CD14-positive monocyte (primary cell): ENCODE measurements around the gene DYNC2H1. TPM values are rescaled to one million over a fixed set of nuclear protein-coding genes. Genes with fewer than 3 reads are reported as not detected.

Source experiments
- DNase-seq, 3 donors: peaks; one replicate each; pipeline ENCODE4 v3.0.0-alpha.2; 2011 to 2022
- H2AFZ ChIP-seq: 2 replicates; pipeline ENCODE4 v1.6.0; 2012; ENCODE audit warnings: mild to moderate bottlenecking, low read depth, low read length, inconsistent platforms; ENCODE audit not compliant: insufficient read depth, poor library complexity, severe bottlenecking
- H3K27ac ChIP-seq, 2 donors: 1 replicate in 1 of 2; 2 replicates in 1 of 2; pipeline ENCODE4 v1.5.1; 2012 to 2013; ENCODE audit warnings: low read length in 2 of 2, control low read depth in 1 of 2, inconsistent platforms in 1 of 2, low read depth in 1 of 2, mild to moderate bottlenecking in 1 of 2
- H3K27me3 ChIP-seq, 2 donors: one replicate each; pipeline versions ENCODE4 v1.6.0 to v1.6.1; 2011 to 2013; ENCODE audit warnings: low read length in 2 of 2; ENCODE audit not compliant: control insufficient read depth in 2 of 2, insufficient read depth in 2 of 2
- H3K36me3 ChIP-seq, 2 donors: replicated peaks in 1 of 2; 1 replicate in 1 of 2; 2 replicates in 1 of 2; pipeline versions ENCODE4 v1.5.1 to v1.6.1; 2012 to 2013; ENCODE audit warnings: low read length in 2 of 2, control low read depth in 1 of 2, inconsistent platforms in 1 of 2, mild to moderate bottlenecking in 1 of 2; ENCODE audit not compliant: insufficient read depth in 2 of 2, control insufficient read depth in 1 of 2
- H3K4me1 ChIP-seq, 2 donors: 1 replicate in 1 of 2; 2 replicates in 1 of 2; pipeline versions ENCODE4 v1.5.1 to v1.6.1; 2012 to 2013; ENCODE audit warnings: low read length in 2 of 2, control low read depth in 1 of 2, inconsistent platforms in 1 of 2, mild to moderate bottlenecking in 1 of 2, moderate library complexity in 1 of 2; ENCODE audit not compliant: insufficient read depth in 2 of 2, control insufficient read depth in 1 of 2
- H3K4me2 ChIP-seq: replicated peaks from 2 replicates; pipeline ENCODE3; 2012; ENCODE audit warnings: low read length, moderate library complexity, mild to moderate bottlenecking; ENCODE audit not compliant: poor library complexity, severe bottlenecking; ENCODE audit errors: extremely low read depth
- H3K4me3 ChIP-seq, 3 experiments: fragments of 200-600 bp in 1 of 3; sonication (generic) in 1 of 3; replicated peaks in 1 of 3; 1 replicate in 2 of 3; 2 replicates in 1 of 3; pipeline ENCODE4 v1.5.1; 2011 to 2013; ENCODE audit warnings: low read length in 3 of 3, mild to moderate bottlenecking in 3 of 3, control low read depth in 2 of 3, low read depth in 2 of 3, inconsistent platforms in 1 of 3, moderate library complexity in 1 of 3
- H3K79me2 ChIP-seq: 2 replicates; pipeline ENCODE4 v1.6.0; 2012; ENCODE audit warnings: mild to moderate bottlenecking, control low read depth, inconsistent platforms, low read length, moderate library complexity; ENCODE audit not compliant: insufficient read depth
- H3K9ac ChIP-seq: 2 replicates; pipeline ENCODE4 v1.6.0; 2017; ENCODE audit warnings: low read length, mild to moderate bottlenecking; ENCODE audit not compliant: insufficient read depth, poor library complexity, severe bottlenecking
- H3K9me3 ChIP-seq, 2 donors: replicated peaks in 1 of 2; 1 replicate in 1 of 2; 2 replicates in 1 of 2; pipeline versions ENCODE4 v1.5.1 to v1.6.1; 2012 to 2013; ENCODE audit warnings: low read length in 2 of 2, control low read depth in 1 of 2; ENCODE audit not compliant: control insufficient read depth in 1 of 2, insufficient read depth in 1 of 2
- H4K20me1 ChIP-seq: 2 replicates; pipeline ENCODE4 v1.6.0; 2012; ENCODE audit warnings: mild to moderate bottlenecking, low read length, control low read depth, moderate library complexity; ENCODE audit not compliant: insufficient read depth
- H3K27ac Mint-ChIP-seq, 7 donors: one replicate each; pipeline ENCODE4 v1.8.0; 2020; ENCODE audit warnings: mild to moderate bottlenecking in 7 of 7, mixed read lengths in 7 of 7, moderate library complexity in 6 of 7, inconsistent platforms in 2 of 7
- H3K27me3 Mint-ChIP-seq, 3 donors: one replicate each; pipeline ENCODE4 v1.8.0; 2021 to 2022; ENCODE audit warnings: low read depth in 3 of 3, mild to moderate bottlenecking in 3 of 3, mixed read lengths in 3 of 3, moderate library complexity in 3 of 3, inconsistent platforms in 1 of 3
- H3K36me3 Mint-ChIP-seq, 2 donors: one replicate each; pipeline ENCODE4 v1.8.0; 2020; ENCODE audit warnings: mixed read lengths in 2 of 2, inconsistent platforms in 1 of 2, mild to moderate bottlenecking in 1 of 2
- H3K4me1 Mint-ChIP-seq: one replicate; pipeline ENCODE4 v1.8.0; 2020; ENCODE audit warnings: mild to moderate bottlenecking, mixed read lengths
- H3K4me3 Mint-ChIP-seq, 2 donors: one replicate each; pipeline ENCODE4 v1.8.0; 2020; ENCODE audit warnings: mild to moderate bottlenecking in 2 of 2, mixed read lengths in 2 of 2, moderate library complexity in 1 of 2
- H3K9me3 Mint-ChIP-seq, 7 donors: one replicate each; pipeline ENCODE4 v1.8.0; 2020 to 2022; ENCODE audit warnings: mixed read lengths in 7 of 7, mild to moderate bottlenecking in 6 of 7, moderate library complexity in 6 of 7, inconsistent platforms in 2 of 7
- WGBS: methylation state at CpG from one replicate; pipeline ENCODE4 v1.1.5; 2013; ENCODE audit warnings: missing lambda C conversion rate; ENCODE audit not compliant: insufficient coverage; 5-methylcytosine and 5-hydroxymethylcytosine counted together
- intact Hi-C, 2 donors: fragments of 100-400 bp; cut with micrococcal nuclease; formaldehyde crosslinking; loops; one replicate each; pipeline versions ENCODE4 v1.15.0 to v1.15.1; 2023
- polyA plus RNA-seq, 3 donors: library from polyadenylated mRNA; depleted of rRNA in 1 of 3; unstranded in 2 of 3; stranded (reverse) in 1 of 3; fragments of 300-500 nt in 2 of 3; fragments of >200 nt in 1 of 3; fragmentation: Illumina TruSeq in 2 of 3; gene quantifications; 1 replicate in 2 of 3; 2 replicates in 1 of 3; pipeline ENCODE4 v1.2.3, GENCODE V29; 2012 to 2021
- TF ChIP-seq, protein P1 (sequence below): fragments of 200-600 bp; IDR thresholded peaks from one replicate; pipeline ENCODE4 v1.8.0; 2022; ENCODE audit warnings: antibody characterized with exemption, mild to moderate bottlenecking

DYNC2H1 gene
- polyA plus RNA-seq, 3 donors: 0.10 to 1.5 (median 0.36) TPM

DNA sequence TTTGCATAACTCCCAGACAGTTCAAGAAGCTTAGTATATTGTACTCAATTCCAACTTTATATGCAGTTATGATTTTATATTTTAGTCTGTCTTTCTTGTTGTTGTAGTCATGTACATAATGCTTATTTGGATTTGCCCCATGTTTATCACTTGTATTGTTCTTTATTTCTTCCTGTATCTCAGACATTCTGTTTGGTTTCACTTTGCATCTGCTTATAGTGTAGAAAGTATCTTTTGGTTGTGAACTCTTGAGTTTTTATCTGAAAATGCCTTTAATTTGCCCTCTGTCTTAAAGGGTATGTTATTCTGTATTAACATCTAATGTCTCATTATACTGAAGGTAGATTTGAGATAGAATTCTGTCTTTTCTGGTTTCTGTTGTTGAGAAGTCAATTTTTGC, 275.4 kb downstream of the DYNC2H1 start:
- DNase-seq: no peak
- H3K9me3 Mint-ChIP-seq: peaks cover 0 to 15% (median 3%) of the 10 kb centered on the region in 7 donors
- TF ChIP-seq, protein P1, sequence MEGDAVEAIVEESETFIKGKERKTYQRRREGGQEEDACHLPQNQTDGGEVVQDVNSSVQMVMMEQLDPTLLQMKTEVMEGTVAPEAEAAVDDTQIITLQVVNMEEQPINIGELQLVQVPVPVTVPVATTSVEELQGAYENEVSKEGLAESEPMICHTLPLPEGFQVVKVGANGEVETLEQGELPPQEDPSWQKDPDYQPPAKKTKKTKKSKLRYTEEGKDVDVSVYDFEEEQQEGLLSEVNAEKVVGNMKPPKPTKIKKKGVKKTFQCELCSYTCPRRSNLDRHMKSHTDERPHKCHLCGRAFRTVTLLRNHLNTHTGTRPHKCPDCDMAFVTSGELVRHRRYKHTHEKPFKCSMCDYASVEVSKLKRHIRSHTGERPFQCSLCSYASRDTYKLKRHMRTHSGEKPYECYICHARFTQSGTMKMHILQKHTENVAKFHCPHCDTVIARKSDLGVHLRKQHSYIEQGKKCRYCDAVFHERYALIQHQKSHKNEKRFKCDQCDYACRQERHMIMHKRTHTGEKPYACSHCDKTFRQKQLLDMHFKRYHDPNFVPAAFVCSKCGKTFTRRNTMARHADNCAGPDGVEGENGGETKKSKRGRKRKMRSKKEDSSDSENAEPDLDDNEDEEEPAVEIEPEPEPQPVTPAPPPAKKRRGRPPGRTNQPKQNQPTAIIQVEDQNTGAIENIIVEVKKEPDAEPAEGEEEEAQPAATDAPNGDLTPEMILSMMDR: no peak
- H3K4me2 ChIP-seq: no peak overlapping the region
- no peak overlapping the region for H3K4me3 Mint-ChIP-seq
- H3K4me1 ChIP-seq: no peaks in the 10 kb centered on the region
- H3K9me3 ChIP-seq: peaks cover 0 to 4% of the 10 kb centered on the region in 2 donors
- H4K20me1 ChIP-seq: no peaks in the 10 kb centered on the region
- no peak overlapping the region for H3K9ac ChIP-seq
- H3K79me2 ChIP-seq: no peaks in the 10 kb centered on the region
- no peaks in the 10 kb centered on the region for H3K27me3 ChIP-seq
- no peak overlapping the region for H3K27ac Mint-ChIP-seq
- no peak overlapping the region for H2AFZ ChIP-seq
- no peak overlapping the region for H3K4me3 ChIP-seq
- H3K27me3 Mint-ChIP-seq: no peaks in the 10 kb centered on the region
- intact Hi-C loops: no loop called here
- no peak overlapping the region for H3K27ac ChIP-seq
- H3K36me3 Mint-ChIP-seq: no peaks in the 10 kb centered on the region
- no peaks in the 10 kb centered on the region for H3K4me1 Mint-ChIP-seq
- no peaks in the 10 kb centered on the region for H3K36me3 ChIP-seq

- Histone ChIP-seq H3K36me3 (no peaks in the 10 kb centered on the region), H3K4me1 (no peaks in the 10 kb centered on the region), H4K20me1 (no peaks in the 10 kb centered on the region), H3K27ac (no peak overlapping the region), H3K4me3 (no peak overlapping the region), H3K9me3 (peaks cover 9 to 12% of the 10 kb centered on the region in 2 donors), H3K4me2 (no peak overlapping the region), H2AFZ (no peak overlapping the region), H3K27me3 (no peaks in the 10 kb centered on the region), H3K9ac (no peak overlapping the region), H3K79me2 (no peaks in the 10 kb centered on the region)
- TF ChIP-seq, protein P1: no peak
- Mint-ChIP-seq H3K36me3 (no peaks in the 10 kb centered on the region), H3K9me3 (peaks cover 3 to 26% (median 20%) of the 10 kb centered on the region in 7 donors), H3K4me1 (no peaks in the 10 kb centered on the region), H3K4me3 (no peak overlapping the region), H3K27me3 (no peaks in the 10 kb centered on the region), H3K27ac (no peak overlapping the region)
- intact Hi-C loops: no loop called here
- WGBS: 100% methylated on average over 1 of the region's 2 CpGs
- no peak for DNase-seq
Measured at GRCh38 chr11:103395612-103396011, 286.4 kb downstream of the DYNC2H1 start.
